GM20000 (cell line): ENCODE measurements around the gene GPATCH2L.

Experiments used
- DNase-seq: peaks from one replicate; pipeline ENCODE4 v3.0.0; 2012; ENCODE audit warnings: low spot score
- TF ChIP-seq, protein P1 (sequence below): IDR thresholded peaks from 2 replicates; pipeline ENCODE4 v1.5.1; 2012; ENCODE audit warnings: mild to moderate bottlenecking, control low read depth; ENCODE audit errors: extremely low read depth, missing control alignments

GPATCH2L gene

DNA sequence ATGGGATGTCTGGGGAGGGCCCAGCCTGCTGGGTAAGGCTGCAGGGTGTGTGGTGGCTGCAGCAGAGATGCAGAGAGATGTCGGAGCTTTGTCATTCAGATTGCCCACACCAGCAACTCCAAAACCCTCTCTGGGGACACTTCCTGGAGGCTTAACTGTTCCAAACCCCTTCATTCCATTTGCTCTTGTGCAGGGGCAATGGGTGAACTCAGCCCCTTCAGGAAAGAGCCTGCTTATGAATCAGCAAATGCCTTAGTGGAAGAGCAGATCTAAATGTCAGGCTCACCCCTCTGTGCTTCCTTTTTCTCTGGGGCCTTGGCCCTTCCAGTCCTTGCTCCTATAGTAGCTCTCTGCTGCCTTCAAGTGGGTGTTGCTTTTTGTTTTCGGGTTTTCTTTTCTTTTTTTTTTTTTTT lies 36.7 kb upstream of the GPATCH2L start:
- TF ChIP-seq, protein P1, sequence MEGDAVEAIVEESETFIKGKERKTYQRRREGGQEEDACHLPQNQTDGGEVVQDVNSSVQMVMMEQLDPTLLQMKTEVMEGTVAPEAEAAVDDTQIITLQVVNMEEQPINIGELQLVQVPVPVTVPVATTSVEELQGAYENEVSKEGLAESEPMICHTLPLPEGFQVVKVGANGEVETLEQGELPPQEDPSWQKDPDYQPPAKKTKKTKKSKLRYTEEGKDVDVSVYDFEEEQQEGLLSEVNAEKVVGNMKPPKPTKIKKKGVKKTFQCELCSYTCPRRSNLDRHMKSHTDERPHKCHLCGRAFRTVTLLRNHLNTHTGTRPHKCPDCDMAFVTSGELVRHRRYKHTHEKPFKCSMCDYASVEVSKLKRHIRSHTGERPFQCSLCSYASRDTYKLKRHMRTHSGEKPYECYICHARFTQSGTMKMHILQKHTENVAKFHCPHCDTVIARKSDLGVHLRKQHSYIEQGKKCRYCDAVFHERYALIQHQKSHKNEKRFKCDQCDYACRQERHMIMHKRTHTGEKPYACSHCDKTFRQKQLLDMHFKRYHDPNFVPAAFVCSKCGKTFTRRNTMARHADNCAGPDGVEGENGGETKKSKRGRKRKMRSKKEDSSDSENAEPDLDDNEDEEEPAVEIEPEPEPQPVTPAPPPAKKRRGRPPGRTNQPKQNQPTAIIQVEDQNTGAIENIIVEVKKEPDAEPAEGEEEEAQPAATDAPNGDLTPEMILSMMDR: no peak
- DNase-seq: no peak

DNA sequence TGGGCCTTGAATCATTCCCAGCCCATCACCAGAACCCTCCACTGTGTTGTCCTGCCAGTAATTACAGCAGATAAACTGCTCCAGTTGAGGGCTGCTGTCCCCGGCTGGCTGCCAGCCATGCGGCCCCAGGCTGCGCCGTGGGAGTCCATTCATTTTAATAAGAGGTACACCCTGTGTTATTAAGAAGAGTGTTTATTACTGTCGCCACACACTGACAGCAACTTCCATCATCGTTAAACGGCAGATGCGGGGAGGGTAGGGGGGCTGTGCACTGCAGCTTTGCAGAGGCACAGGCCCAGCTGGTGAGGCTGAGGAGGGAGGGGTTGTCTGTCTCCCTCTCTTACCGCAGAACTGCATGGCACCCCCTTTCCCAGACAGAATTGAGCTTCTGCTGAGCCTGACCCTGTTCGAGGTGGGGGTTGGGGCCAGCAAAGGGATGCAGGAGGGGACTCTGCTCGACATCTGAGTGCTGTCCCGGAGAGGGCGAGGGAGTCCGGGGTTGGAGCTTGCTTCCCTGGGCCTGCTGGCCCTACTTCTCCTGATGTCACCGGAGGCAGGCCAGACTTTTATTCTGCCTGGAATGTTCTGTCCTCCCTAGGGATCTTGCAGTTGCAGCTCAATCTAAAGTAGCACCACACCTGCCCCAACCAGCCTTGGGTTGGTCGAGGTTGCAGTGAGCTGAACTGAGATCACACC lies 33.8 kb upstream of the GPATCH2L start:
- DNase-seq: no peak
- TF ChIP-seq, protein P1: no peak

DNA sequence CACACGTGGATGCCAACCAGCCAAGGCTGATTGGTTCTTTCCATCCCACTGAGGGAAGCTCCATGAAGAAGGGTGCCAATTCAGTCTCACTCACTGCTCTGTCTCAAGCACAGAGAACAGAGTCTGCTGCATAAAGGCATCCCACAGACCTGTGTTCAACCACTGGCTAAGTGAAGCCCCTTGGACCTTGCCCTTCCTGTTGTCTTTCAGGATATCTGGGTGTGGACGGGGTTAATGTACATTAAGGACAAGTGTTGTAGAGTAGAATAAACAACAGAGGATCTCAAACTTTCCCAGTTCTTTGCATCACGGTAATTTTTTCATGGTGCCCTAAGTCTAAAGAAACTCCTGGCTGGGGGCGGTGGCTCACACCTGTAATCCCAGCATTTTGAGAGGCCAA lies 33.1 kb upstream of the GPATCH2L start:
- no peak for DNase-seq
- TF ChIP-seq, protein P1: no peak

DNA sequence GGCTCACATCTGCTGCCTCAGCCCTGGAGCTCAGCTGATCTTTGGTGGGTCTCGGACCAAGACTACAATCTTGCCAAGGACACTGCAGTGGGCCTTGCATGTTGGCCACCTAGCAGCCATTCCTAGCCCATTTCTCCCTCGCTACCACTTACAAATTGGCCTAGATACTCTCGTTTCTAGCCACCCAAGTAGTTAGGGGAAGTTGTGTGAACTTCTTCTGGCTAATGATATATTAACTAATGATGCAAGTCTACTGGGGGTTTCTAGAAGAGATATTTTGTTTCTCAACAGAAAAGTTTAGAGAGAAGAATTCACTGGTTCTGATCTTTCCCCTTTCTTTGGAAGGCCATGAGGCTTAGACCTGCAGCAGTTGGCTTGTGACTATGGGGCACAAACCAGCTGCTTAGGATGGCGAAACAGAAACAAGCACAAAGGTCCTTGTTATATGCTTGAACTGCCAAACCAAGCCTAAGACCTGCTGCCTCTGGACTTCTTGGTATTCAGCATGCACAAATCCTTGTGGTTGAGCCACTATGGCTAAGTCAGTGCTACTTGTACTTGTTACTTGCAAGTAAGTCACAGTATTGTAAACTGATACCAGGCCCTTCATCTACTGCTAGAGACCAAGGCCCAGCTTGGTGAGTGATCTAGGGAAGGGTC lies 30.5 kb upstream of the GPATCH2L start:
- no peak for DNase-seq
- TF ChIP-seq, protein P1: no peak

DNA sequence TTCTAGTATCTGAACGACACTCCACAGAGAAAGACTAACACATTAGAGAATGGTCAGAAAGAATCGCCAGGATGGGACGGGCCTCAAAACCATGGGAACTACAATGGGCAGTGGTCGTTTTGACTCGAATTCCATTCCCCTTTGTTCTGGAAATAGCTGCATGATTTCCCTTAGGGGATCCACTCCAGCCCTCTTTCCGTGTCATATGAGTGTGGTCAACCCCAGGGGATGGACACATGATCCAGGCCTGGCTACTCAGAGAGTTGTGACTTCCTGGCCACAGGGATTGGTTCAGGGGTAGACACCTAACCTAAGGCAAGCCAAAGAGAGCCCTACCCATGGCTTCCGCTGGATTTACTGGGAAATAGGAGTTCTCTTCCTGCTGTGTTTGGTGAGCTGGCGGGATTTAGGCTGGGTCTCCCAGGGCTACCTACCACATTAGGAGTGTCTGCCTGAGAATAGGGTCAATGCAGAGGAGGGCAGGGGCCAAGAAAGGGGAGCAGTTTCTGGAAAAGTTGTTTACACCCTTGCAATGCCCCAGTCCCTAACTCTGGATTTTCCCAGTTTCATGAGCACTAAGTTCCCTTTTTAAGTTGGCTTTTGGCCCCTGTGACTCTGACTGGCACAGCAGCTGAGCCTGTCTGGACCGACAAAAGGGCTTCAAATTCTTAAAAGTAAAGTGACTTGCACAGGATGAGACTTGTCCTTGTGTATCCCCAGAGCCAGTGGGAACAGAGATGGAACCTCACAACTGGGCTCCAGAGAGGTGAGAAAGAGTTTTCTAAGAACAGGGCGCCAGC lies 28.1 kb upstream of the GPATCH2L start:
- no peak for DNase-seq
- TF ChIP-seq, protein P1: no peak

DNA sequence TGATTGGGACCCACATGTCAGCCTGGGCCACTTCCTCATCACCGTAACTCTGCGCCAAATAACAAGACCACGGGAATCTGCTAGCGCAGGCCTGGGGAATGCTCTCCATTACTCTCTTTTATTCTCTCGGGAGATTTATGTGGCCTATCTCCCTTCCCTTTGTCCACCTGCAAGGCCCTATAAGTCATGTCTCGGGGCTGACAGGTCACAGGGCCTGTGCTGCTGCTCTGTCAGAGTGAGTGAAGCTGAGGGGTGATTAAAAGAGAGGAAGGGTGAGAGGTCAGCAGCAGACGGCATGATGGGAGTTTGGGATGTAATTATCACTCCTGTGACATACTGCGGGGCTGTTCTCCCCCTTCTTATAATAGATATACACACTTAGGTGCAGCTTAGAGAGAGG lies 26.2 kb upstream of the GPATCH2L start:
- TF ChIP-seq, protein P1: no peak
- DNase-seq: no peak

DNA sequence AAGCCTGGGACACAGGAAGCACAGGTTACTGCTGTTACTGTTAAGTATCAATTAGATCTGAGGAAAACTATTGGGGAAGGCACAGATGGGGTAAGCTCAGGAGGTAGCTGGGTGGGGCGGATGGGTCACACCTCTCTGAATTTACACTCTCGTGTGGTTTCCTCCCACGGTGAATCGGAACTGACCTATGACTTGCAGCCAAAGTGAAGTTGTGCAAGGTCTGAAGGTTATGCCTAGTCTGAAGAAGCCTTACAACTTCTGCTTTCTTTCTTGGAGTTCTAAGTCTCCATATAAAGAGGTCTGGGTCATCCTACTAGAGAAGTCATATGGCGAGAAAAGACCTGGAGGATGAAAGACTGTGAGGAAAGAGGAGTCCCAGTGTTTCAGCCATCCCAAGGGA lies 25.6 kb upstream of the GPATCH2L start:
- DNase-seq: no peak
- TF ChIP-seq, protein P1: no peak
